Mucosa of descending colon (tissue), 3 donors: Measurements from ENCODE around the gene SLC66A3. TPM values are rescaled to one million over a fixed set of nuclear protein-coding genes. Genes with fewer than 3 reads are reported as not detected.
A peak's percentile ranks its signal among the peaks of the same experiment; 100 is the strongest.

Source experiments
- ATAC-seq: fragments of 200-7000 bp; cut with Tn5 transposase; one replicate; pipeline ENCODE4 v1.9.1; 2020; ENCODE audit warnings: mild to moderate bottlenecking, moderate library complexity
- DNase-seq, 3 donors: peaks; one replicate each; pipeline ENCODE4 v3.0.0-alpha.2; 2020
- H3K36me3 ChIP-seq: fragments of 200-600 bp; one replicate; pipeline ENCODE4 v1.8.0; 2021; ENCODE audit warnings: low read depth, mild to moderate bottlenecking
- H3K4me1 ChIP-seq: fragments of 200-600 bp; one replicate; pipeline ENCODE4 v1.8.0; 2021; ENCODE audit warnings: low read depth, mild to moderate bottlenecking
- H3K4me3 ChIP-seq: fragments of 200-600 bp; one replicate; pipeline ENCODE4 v1.8.0; 2021; ENCODE audit warnings: mild to moderate bottlenecking
- H3K9me3 ChIP-seq: fragments of 200-600 bp; one replicate; pipeline ENCODE4 v1.8.0; 2021; ENCODE audit warnings: mild to moderate bottlenecking
- intact Hi-C, 2 donors: fragments of 100-400 bp; cut with DNase I in 1 of 2; cut with micrococcal nuclease in 1 of 2; formaldehyde crosslinking; loops; one replicate each; pipeline versions ENCODE4 v1.11.0 to v1.11.1; 2022; cut with DNase I, micrococcal nuclease
- total RNA-seq, 3 donors: library from RNA; stranded (reverse); fragmentation: NEBNext Ultra II Directional in 2 of 3; extraction: Animal tissue kit (Norgen Biotek cat#: 25700) in 2 of 3; gene quantifications; one replicate each; pipeline versions ENCODE4 v1.2.1 to v1.2.4, GENCODE V29; 2021 to 2023
- TF ChIP-seq, protein P1 (sequence below): fragments of 200-600 bp; IDR thresholded peaks from one replicate; pipeline ENCODE4 v1.8.0; 2022; ENCODE audit warnings: antibody characterized with exemption, mild to moderate bottlenecking
- donor health status: DM: no; HTN: no; CAD: no; lungs with moderate emphysema.
- donor health status: DM: no; HTN: no; CAD: no.
- donor health status: DM: no; HTN: yes; CAD: no.

SLC66A3 gene
- total RNA-seq, 3 donors from 2014 or later, result 9.4 to 14.2 (median 12.1) TPM

GRCh38 chr2:11141319-11141718, 13.9 kb upstream of the SLC66A3 start:
- Histone ChIP-seq H3K4me1 (no peaks in the 10 kb centered on the region), H3K36me3 (no peaks in the 10 kb centered on the region), H3K9me3 (no peaks in the 10 kb centered on the region), H3K4me3 (no peak overlapping the region)
- ATAC-seq, result no peak
- intact Hi-C loops, result no loop called here
- DNase-seq, result no peak
- TF ChIP-seq, protein P1, sequence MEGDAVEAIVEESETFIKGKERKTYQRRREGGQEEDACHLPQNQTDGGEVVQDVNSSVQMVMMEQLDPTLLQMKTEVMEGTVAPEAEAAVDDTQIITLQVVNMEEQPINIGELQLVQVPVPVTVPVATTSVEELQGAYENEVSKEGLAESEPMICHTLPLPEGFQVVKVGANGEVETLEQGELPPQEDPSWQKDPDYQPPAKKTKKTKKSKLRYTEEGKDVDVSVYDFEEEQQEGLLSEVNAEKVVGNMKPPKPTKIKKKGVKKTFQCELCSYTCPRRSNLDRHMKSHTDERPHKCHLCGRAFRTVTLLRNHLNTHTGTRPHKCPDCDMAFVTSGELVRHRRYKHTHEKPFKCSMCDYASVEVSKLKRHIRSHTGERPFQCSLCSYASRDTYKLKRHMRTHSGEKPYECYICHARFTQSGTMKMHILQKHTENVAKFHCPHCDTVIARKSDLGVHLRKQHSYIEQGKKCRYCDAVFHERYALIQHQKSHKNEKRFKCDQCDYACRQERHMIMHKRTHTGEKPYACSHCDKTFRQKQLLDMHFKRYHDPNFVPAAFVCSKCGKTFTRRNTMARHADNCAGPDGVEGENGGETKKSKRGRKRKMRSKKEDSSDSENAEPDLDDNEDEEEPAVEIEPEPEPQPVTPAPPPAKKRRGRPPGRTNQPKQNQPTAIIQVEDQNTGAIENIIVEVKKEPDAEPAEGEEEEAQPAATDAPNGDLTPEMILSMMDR, result no peak

- DNase-seq, result no peak
- Histone ChIP-seq H3K9me3 (no peaks in the 10 kb centered on the region), H3K4me1 (no peaks in the 10 kb centered on the region), H3K4me3 (no peak overlapping the region), H3K36me3 (no peaks in the 10 kb centered on the region)
- TF ChIP-seq, protein P1, result no peak
- intact Hi-C loops, result no loop called here
- peak; percentile 46 for ATAC-seq
Observed at GRCh38 chr2:11142330-11142729, 12.9 kb upstream of the SLC66A3 start.

- intact Hi-C loops, result no loop called here
- ATAC-seq, result no peak
Observed at GRCh38 chr2:11142987-11143386, 12.3 kb upstream of the SLC66A3 start.

DNA sequence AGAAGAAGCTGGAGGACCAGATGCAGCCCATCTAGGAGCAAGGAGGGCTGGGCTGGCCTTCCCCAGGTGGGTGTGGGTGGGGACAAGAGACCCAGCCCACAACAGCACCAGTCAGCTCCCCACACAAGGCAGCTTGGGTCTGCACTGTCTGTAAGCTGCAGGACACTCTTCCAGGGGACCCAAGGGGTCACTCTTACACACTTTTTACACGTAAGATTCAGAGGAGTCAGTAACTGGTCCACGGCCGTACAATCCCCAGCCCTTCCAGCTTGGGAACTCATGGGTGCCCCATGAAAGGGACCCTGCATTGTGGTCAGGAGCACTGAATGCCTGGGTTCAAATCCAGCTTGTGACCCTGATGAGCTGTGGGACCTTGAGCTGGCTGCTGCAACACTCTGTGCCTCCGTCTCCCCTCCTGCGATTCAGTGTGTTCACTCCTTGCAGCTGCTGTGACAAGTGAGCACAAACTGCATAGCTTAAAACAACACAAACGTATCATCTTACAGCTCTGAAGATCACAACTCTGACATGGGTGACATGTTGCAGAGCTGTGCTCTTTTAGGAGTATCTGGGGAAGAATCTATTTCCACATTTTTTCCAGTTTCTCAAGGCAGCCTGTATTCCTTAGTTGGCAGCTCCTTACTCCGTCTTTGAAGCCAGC, 11.1 kb upstream of the SLC66A3 start:
- H3K4me1 ChIP-seq, result no peaks in the 10 kb centered on the region
- H3K4me3 ChIP-seq, result no peak overlapping the region
- DNase-seq (no peak), ATAC-seq (no peak)
- H3K9me3 ChIP-seq, result no peaks in the 10 kb centered on the region
- no peaks in the 10 kb centered on the region for H3K36me3 ChIP-seq
- intact Hi-C loops, result no loop called here
- TF ChIP-seq, protein P1, result no peak

More at GRCh38 chr2:11142987-11143386, 12.3 kb upstream of the SLC66A3 start:
- Histone ChIP-seq H3K4me3 (no peak overlapping the region), H3K4me1 (no peaks in the 10 kb centered on the region), H3K36me3 (no peaks in the 10 kb centered on the region), H3K9me3 (no peaks in the 10 kb centered on the region)
- TF ChIP-seq, protein P1, result no peak
- DNase-seq, result no peak

DNA sequence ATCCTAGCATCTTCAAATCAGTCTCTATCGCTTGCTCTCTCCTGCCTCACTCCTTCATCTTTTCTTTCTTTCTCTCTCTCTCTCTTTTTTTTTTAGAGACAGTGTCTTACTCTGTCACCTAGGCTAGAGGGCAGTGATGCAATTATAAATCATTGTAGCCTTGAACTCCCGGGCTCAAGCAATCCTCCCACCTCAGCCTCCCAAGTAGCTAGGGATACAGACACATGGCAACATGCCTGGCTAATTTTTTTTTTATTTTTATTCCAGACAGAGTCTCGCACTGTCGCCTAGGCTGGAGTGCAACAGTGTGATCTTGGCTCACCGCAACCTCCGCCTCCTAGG, 10.6 kb upstream of the SLC66A3 start:
- Histone ChIP-seq H3K36me3 (no peaks in the 10 kb centered on the region), H3K4me3 (no peak overlapping the region), H3K9me3 (no peaks in the 10 kb centered on the region), H3K4me1 (no peaks in the 10 kb centered on the region)
- TF ChIP-seq, protein P1, result no peak
- no peak for ATAC-seq
- DNase-seq, result no peak
- intact Hi-C loops, result no loop called here

DNA sequence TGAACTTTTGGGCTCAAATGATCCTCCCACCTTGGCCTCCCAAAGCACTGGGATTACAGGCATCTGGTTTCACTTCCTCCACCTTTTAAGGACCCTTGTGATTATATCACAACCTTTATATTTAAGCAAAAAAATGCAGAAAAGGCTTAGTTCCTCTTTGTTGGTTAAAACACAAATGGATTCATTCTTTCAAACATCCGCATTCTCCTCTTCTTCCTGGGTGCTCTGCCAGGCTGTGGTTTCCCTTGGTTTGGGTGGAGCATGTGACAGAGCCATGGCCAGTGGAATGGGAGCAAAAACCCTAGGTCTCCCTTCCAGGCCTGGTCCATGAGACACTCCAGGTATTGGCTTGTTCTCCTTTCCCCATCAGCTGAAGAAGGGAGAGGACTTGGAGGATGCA, 9.9 kb upstream of the SLC66A3 start:
- ATAC-seq (no peak), DNase-seq (no peak)
- H3K4me1 ChIP-seq, result no peaks in the 10 kb centered on the region
- no peaks in the 10 kb centered on the region for H3K9me3 ChIP-seq
- TF ChIP-seq, protein P1, result no peak
- no peaks in the 10 kb centered on the region for H3K36me3 ChIP-seq
- intact Hi-C loops, result no loop called here
- H3K4me3 ChIP-seq, result no peak overlapping the region
